Measurements from ENCODE around the gene UCP3. TPM values are rescaled to one million over a fixed set of nuclear protein-coding genes. Genes with fewer than 3 reads are reported as not detected.

The UCP3 gene
- total RNA-seq, 1 experiment from 2014 or later: 1.3 TPM

DNA sequence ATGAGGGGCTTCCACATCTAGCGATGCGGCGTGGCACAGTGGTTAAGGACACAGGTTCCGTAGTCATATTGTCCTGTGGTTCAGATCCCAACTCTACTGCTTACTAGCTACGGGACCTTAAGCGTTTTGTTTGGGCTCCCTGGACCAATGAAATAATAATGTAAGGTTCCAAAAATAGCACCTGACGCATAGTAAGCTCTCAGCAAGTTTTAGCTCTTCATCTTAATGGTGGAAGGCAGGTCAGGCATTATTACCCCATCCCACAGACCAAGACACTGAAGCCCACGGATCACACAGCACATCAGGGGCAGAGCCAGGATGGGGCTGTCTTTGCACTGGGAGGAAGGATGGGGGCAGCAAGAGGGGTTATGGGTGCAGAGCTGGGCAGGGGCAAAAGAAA is 45.0 kb downstream of the UCP3 start:
- ChIA-PET RAD21 (ENCODE audit: low non-redundant PET in 1 of 2, low total read pairs in 2 of 2, uncharacterized antibody in 2 of 2, unreplicated experiment in 2 of 2) (interaction anchor here in 1 of 2 experiments (1.7 kb wide), 1 partner anchor 486 kb away, joined by 4 read pairs; no protein-coding TSS in a partner anchor), POLR2A (interaction anchor here (0.6 kb wide), 1 partner anchor 504 kb away, joined by 3 read pairs; no protein-coding TSS in a partner anchor), CTCF (interaction anchor here (0.5 to 1.3 kb wide), 9 partner anchors 8 to 607 kb away, joined by 3 to 8 read pairs (median 5); no protein-coding TSS in a partner anchor)
- H3K4me2 ChIP-seq (ENCODE audit: low read length): peak overlapping the region; percentile 44
- H3K36me3 ChIP-seq (ENCODE audit: control insufficient read depth in 1 of 2, insufficient read depth in 2 of 2, low read length in 2 of 2): no peaks in the 10 kb centered on the region
- no peak overlapping the region for H3K27ac ChIP-seq (ENCODE audit: low read depth, low read length)
- ATAC-seq: peak; percentile 23
- peaks cover 0 to 5% of the 10 kb centered on the region in 2 experiments; a peak in 2 of 4 replicates for H3K4me1 ChIP-seq (ENCODE audit: control insufficient read depth in 1 of 2, insufficient read depth in 2 of 2, low read length in 2 of 2)
- H3K79me2 ChIP-seq (ENCODE audit: insufficient read depth, low read length): no peaks in the 10 kb centered on the region
- no peak overlapping the region for H3K4me3 ChIP-seq (replicated peaks in 1 of 2; ENCODE audit: low read depth in 1 of 2, low read length in 2 of 2)
- no peaks in the 10 kb centered on the region for H3K9me2 ChIP-seq (ENCODE audit: insufficient read depth)
- no peak for DNase-seq (ENCODE audit: low read depth, low spot score)
- H3K9me3 ChIP-seq (ENCODE audit: control insufficient read depth in 1 of 2, insufficient read depth in 1 of 2, low read depth in 1 of 2, low read length in 2 of 2): no peaks in the 10 kb centered on the region
- BruUV-seq (replicated peaks): no TSS peak
- intact Hi-C loops (cut with micrococcal nuclease): loop anchor here (1.0 to 10.0 kb wide), 4 partner anchors 128 to 485 kb away; no protein-coding TSS in a partner anchor
- peak overlapping the region; percentile 22 for H2AFZ ChIP-seq (ENCODE audit: low read depth, low read length, poor library complexity, severe bottlenecking)
- no peak overlapping the region for H3K9ac ChIP-seq (ENCODE audit: low read length)
- H3K27me3 ChIP-seq (ENCODE audit: insufficient read depth, low read length): no peaks in the 10 kb centered on the region
- TF ChIP-seq FOSL1 (IDR thresholded peaks at IDR 0.05; ENCODE audit: low read depth) (no peak), ELF1 (IDR thresholded peaks at IDR 0.05; ENCODE audit: borderline replicate concordance, low read depth) (no peak), POLR2AphosphoS5 (IDR thresholded peaks at IDR 0.05; ENCODE audit: low read depth, low read length) (no peak), YY1 (IDR thresholded peaks at IDR 0.05; ENCODE audit: extremely low read depth, insufficient replicate concordance, low read depth, low read length) (no peak), ZFX (IDR thresholded peaks at IDR 0.05) (no peak), CBX3 (IDR thresholded peaks at IDR 0.05; ENCODE audit: low read depth) (no peak), EGR1 (IDR thresholded peaks at IDR 0.05; ENCODE audit: low read depth) (no peak), SP1 (IDR thresholded peaks at IDR 0.05; ENCODE audit: low read depth) (no peak), EZH2 (IDR thresholded peaks at IDR 0.05) (no peak), SRF (IDR thresholded peaks at IDR 0.05; ENCODE audit: low read depth) (no peak), ZNF274 (IDR thresholded peaks at IDR 0.05; ENCODE audit: low read depth, low read length) (no peak), POLR2A (IDR thresholded peaks at IDR 0.05; ENCODE audit: borderline replicate concordance, extremely low read depth, insufficient read depth, insufficient read length) (no peak)
- TF ChIP-seq, protein P1, sequence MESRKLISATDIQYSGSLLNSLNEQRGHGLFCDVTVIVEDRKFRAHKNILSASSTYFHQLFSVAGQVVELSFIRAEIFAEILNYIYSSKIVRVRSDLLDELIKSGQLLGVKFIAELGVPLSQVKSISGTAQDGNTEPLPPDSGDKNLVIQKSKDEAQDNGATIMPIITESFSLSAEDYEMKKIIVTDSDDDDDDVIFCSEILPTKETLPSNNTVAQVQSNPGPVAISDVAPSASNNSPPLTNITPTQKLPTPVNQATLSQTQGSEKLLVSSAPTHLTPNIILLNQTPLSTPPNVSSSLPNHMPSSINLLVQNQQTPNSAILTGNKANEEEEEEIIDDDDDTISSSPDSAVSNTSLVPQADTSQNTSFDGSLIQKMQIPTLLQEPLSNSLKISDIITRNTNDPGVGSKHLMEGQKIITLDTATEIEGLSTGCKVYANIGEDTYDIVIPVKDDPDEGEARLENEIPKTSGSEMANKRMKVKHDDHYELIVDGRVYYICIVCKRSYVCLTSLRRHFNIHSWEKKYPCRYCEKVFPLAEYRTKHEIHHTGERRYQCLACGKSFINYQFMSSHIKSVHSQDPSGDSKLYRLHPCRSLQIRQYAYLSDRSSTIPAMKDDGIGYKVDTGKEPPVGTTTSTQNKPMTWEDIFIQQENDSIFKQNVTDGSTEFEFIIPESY (IDR thresholded peaks at IDR 0.05; ENCODE audit: extremely low read depth, insufficient replicate concordance, low read length): no peak
- TF ChIP-seq, protein P2, sequence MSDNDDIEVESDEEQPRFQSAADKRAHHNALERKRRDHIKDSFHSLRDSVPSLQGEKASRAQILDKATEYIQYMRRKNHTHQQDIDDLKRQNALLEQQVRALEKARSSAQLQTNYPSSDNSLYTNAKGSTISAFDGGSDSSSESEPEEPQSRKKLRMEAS (IDR thresholded peaks at IDR 0.05): no peak
- TF ChIP-seq, protein P3, sequence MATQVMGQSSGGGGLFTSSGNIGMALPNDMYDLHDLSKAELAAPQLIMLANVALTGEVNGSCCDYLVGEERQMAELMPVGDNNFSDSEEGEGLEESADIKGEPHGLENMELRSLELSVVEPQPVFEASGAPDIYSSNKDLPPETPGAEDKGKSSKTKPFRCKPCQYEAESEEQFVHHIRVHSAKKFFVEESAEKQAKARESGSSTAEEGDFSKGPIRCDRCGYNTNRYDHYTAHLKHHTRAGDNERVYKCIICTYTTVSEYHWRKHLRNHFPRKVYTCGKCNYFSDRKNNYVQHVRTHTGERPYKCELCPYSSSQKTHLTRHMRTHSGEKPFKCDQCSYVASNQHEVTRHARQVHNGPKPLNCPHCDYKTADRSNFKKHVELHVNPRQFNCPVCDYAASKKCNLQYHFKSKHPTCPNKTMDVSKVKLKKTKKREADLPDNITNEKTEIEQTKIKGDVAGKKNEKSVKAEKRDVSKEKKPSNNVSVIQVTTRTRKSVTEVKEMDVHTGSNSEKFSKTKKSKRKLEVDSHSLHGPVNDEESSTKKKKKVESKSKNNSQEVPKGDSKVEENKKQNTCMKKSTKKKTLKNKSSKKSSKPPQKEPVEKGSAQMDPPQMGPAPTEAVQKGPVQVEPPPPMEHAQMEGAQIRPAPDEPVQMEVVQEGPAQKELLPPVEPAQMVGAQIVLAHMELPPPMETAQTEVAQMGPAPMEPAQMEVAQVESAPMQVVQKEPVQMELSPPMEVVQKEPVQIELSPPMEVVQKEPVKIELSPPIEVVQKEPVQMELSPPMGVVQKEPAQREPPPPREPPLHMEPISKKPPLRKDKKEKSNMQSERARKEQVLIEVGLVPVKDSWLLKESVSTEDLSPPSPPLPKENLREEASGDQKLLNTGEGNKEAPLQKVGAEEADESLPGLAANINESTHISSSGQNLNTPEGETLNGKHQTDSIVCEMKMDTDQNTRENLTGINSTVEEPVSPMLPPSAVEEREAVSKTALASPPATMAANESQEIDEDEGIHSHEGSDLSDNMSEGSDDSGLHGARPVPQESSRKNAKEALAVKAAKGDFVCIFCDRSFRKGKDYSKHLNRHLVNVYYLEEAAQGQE (IDR thresholded peaks at IDR 0.05; ENCODE audit: low read depth): no peak
- TF ChIP-seq, protein P4, sequence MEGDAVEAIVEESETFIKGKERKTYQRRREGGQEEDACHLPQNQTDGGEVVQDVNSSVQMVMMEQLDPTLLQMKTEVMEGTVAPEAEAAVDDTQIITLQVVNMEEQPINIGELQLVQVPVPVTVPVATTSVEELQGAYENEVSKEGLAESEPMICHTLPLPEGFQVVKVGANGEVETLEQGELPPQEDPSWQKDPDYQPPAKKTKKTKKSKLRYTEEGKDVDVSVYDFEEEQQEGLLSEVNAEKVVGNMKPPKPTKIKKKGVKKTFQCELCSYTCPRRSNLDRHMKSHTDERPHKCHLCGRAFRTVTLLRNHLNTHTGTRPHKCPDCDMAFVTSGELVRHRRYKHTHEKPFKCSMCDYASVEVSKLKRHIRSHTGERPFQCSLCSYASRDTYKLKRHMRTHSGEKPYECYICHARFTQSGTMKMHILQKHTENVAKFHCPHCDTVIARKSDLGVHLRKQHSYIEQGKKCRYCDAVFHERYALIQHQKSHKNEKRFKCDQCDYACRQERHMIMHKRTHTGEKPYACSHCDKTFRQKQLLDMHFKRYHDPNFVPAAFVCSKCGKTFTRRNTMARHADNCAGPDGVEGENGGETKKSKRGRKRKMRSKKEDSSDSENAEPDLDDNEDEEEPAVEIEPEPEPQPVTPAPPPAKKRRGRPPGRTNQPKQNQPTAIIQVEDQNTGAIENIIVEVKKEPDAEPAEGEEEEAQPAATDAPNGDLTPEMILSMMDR (IDR thresholded peaks at IDR 0.05 in 2 of 3, conservative IDR thresholded peaks at IDR 0.05 in 1 of 3; ENCODE audit: borderline replicate concordance in 1 of 3, insufficient read depth in 1 of 3, low read depth in 2 of 3, low read length in 2 of 3): no peak
- H4K20me1 ChIP-seq (ENCODE audit: insufficient read depth): no peaks in the 10 kb centered on the region

Data from HCT116 (cell line).